Esophagus squamous epithelium (tissue), 5 donors: ENCODE results near the gene SETBP1. TPM values are rescaled to one million over a fixed set of nuclear protein-coding genes. Genes with fewer than 3 reads are reported as not detected.

Source experiments
- DNase-seq: peaks from one replicate; lab custom pipeline; 2025; lab: John Stamatoyannopoulos, UW
- H3K27ac ChIP-seq, 4 donors: fragments of 200-600 bp; sonication (generic); one replicate each; pipeline ENCODE4 v1.5.1; 2016 to 2019; ENCODE audit warnings: mild to moderate bottlenecking in 1 of 4
- H3K27me3 ChIP-seq, 4 donors: fragments of 200-600 bp; sonication (generic); 1 replicate in 3 of 4; 2 replicates in 1 of 4; pipeline versions ENCODE4 v1.5.1 to v1.6.0; 2017 to 2021; ENCODE audit warnings: antibody characterized with exemption in 1 of 4
- H3K36me3 ChIP-seq, 3 donors: fragments of 200-600 bp; sonication (generic); one replicate each; pipeline ENCODE4 v1.5.1; 2016 to 2019
- H3K4me1 ChIP-seq, 3 donors: fragments of 200-600 bp; sonication (generic); one replicate each; pipeline ENCODE4 v1.5.1; 2017 to 2019
- H3K4me3 ChIP-seq, 4 donors: fragments of 200-600 bp; sonication (generic); 1 replicate in 3 of 4; 2 replicates in 1 of 4; pipeline ENCODE4 v1.5.1; 2016 to 2019; ENCODE audit warnings: mild to moderate bottlenecking in 2 of 4, moderate library complexity in 1 of 4
- H3K9me3 ChIP-seq, 3 donors: fragments of 200-600 bp; sonication (generic); one replicate each; pipeline ENCODE4 v1.5.1; 2016 to 2019
- POLR2A ChIP-seq, 4 donors: fragments of 450-650 bp; IDR thresholded peaks; one replicate each; pipeline ENCODE4 v1.6.1; 2017; ENCODE audit warnings: antibody characterized with exemption in 4 of 4, mild to moderate bottlenecking in 4 of 4, moderate library complexity in 3 of 4
- WGBS, 2 donors: methylation state at CpG; one replicate each; pipeline ENCODE4 v1.1.5; 2018; 5-methylcytosine and 5-hydroxymethylcytosine counted together
- intact Hi-C: fragments of 100-400 bp; cut with DNase I; formaldehyde crosslinking; loops from one replicate; pipeline ENCODE4 v1.15.0; 2022
- total RNA-seq, 4 donors: library from RNA; depleted of rRNA; stranded (reverse); fragments of >200 nt; gene quantifications; one replicate each; pipeline ENCODE4 v1.1.0, GENCODE V29; 2016
- TF ChIP-seq, protein P1 (sequence below), 6 experiments: fragments of 450-650 bp in 4 of 6; fragments of 200-600 bp in 2 of 6; sonication (generic) in 2 of 6; IDR thresholded peaks; one replicate each; pipeline ENCODE4 v1.5.1; 2016 to 2019; ENCODE audit warnings: antibody characterized with exemption in 6 of 6, mild to moderate bottlenecking in 4 of 6, moderate library complexity in 4 of 6
- donor health status: DM: yes; HTN: yes; CAD: no.

The SETBP1 gene
- total RNA-seq, 4 donors from 2014 or later = 2.6 to 18.5 (median 6.4) TPM

DNA sequence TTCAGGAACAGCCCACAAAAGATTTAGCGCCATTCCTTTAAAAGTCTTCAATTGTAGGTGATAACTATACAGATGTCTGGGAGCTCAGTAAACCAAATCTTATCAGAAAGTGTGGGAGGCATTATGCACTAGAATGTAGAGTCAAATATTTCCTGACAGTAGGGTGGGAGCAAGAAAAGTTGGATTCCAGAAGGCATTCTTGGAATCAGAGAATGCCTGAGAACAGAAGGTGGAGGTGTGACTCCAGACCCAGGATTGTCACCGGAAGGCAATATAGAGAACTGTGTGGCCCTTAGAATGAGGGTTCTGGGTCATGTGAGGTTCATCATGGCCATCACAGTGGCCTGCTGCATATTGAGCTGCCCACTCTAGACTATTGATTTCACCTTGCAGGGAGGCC, 90.0 kb downstream of the SETBP1 start:
- H3K4me1 ChIP-seq = peaks cover 0 to 18% (median 6%) of the 10 kb centered on the region in 3 donors
- no peak for DNase-seq
- no peak for TF ChIP-seq POLR2A (IDR thresholded peaks at IDR 0.05)
- TF ChIP-seq, protein P1, sequence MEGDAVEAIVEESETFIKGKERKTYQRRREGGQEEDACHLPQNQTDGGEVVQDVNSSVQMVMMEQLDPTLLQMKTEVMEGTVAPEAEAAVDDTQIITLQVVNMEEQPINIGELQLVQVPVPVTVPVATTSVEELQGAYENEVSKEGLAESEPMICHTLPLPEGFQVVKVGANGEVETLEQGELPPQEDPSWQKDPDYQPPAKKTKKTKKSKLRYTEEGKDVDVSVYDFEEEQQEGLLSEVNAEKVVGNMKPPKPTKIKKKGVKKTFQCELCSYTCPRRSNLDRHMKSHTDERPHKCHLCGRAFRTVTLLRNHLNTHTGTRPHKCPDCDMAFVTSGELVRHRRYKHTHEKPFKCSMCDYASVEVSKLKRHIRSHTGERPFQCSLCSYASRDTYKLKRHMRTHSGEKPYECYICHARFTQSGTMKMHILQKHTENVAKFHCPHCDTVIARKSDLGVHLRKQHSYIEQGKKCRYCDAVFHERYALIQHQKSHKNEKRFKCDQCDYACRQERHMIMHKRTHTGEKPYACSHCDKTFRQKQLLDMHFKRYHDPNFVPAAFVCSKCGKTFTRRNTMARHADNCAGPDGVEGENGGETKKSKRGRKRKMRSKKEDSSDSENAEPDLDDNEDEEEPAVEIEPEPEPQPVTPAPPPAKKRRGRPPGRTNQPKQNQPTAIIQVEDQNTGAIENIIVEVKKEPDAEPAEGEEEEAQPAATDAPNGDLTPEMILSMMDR (IDR thresholded peaks at IDR 0.05) = no peak
- 96% methylated on average over 2 of the region's 2 CpGs for WGBS, 2 donors
- H3K4me3 ChIP-seq = no peak overlapping the region
- intact Hi-C loops = no loop called here
- H3K36me3 ChIP-seq = no peaks in the 10 kb centered on the region
- H3K27me3 ChIP-seq = no peaks in the 10 kb centered on the region
- H3K27ac ChIP-seq = no peak overlapping the region
- no peaks in the 10 kb centered on the region for H3K9me3 ChIP-seq

- Histone ChIP-seq H3K27me3 (no peaks in the 10 kb centered on the region), H3K4me1 (peaks cover 0 to 14% (median 0%) of the 10 kb centered on the region in 3 donors), H3K36me3 (no peaks in the 10 kb centered on the region), H3K27ac (peak overlapping the region in 2 of 4 donors; percentile 4 to 27), H3K4me3 (no peak overlapping the region), H3K9me3 (no peaks in the 10 kb centered on the region)
- WGBS, 2 donors = 64 to 81% methylated on average over 4 to 5 of the region's 5 CpGs
- intact Hi-C loops = no loop called here
- TF ChIP-seq POLR2A (IDR thresholded peaks at IDR 0.05) = no peak
- TF ChIP-seq, protein P1 (IDR thresholded peaks at IDR 0.05) = no peak
- no peak for DNase-seq
Observed at GRCh38 chr18:44771572-44771955, 90.9 kb downstream of the SETBP1 start.

DNA sequence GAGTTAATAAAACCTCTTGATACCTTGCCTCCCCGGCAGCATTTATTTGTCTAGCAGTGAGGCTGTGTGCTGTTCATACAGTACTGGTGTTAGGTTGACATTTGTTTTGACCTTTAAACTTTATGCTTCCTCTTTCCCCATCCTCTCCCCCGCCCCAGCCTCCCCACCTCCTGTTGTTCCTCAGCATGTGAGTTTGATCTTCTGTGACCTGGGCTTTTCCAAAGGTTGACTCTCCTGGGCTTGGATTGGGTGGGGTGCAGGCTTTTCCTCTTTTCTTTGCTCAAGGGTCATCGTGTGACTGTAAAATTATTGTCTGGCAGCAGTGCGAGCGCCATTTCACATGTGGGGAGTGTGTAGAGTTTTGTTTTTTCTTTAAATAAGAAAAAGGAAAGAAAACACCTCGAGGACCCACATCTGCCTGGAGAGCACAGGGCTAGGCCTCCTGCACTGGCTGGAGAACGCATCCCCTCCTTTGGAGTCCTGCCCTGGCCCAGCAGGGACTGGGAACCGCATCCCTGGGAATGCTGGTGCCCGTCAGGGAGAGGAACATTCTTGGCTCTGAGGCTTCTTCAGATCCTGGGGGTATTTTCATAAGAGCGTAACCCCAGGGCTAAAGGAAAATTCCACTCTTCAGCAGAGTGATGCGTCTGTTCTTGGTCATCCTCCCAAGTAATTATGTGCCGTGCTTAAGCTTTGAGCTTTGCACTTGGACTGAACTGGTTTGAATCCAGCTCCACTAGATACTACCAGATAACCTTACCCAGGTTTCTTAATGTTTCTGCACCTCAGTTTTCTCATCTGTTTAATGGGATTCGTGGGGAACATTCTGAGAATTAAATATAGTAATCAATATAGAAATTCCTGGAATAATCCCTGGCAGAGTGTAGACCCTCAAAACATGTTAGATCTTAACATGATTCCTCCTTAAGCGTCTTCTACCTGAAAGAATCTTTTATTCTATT, 91.5 kb downstream of the SETBP1 start:
- 72 to 75% methylated on average over 10 to 11 of the region's 14 CpGs for WGBS, 2 donors
- intact Hi-C loops = no loop called here
- peaks cover 0 to 17% (median 0%) of the 10 kb centered on the region in 3 donors for H3K4me1 ChIP-seq

DNA sequence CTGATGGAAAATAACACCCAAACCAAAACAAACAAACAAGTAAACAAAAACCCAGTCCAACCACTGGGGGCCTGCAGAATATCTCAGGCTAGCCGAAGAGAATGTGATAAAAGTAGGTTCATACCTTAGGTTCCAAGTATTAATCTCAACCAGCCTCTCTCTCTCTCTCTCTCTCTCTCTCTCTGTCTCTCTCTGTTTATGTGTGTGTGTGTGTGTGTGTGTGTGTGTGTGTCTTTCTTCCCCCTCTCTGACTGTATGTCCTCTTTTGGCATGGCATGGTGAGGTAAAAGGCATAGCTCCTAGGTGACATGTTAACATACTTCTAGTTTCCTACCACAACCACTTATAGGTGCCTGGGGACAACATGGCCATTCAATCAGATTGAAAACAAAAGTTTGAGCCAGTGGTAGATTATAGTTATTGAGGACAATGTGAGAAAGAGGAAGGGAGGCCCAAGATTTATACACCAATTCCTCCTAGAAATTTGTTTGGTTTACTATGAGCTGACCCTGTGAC, 93.0 kb downstream of the SETBP1 start:
- no peak for DNase-seq
- Histone ChIP-seq H3K9me3 (no peaks in the 10 kb centered on the region), H3K4me3 (no peak overlapping the region), H3K27me3 (no peaks in the 10 kb centered on the region), H3K27ac (no peak overlapping the region), H3K36me3 (no peaks in the 10 kb centered on the region), H3K4me1 (peaks cover 0 to 32% (median 3%) of the 10 kb centered on the region in 3 donors)
- intact Hi-C loops = no loop called here
- 92 to 100% methylated on average over 1 of the region's 1 CpG for WGBS, 2 donors
- no peak for TF ChIP-seq POLR2A (IDR thresholded peaks at IDR 0.05)
- TF ChIP-seq, protein P1 (IDR thresholded peaks at IDR 0.05) = no peak

More for the DNA sequence above, 91.5 kb downstream of the SETBP1 start:
- Histone ChIP-seq H3K27ac (peak overlapping the region in 3 of 4 donors; percentile 4 to 38 (median 27)), H3K36me3 (no peaks in the 10 kb centered on the region), H3K9me3 (no peaks in the 10 kb centered on the region), H3K27me3 (no peaks in the 10 kb centered on the region), H3K4me3 (no peak overlapping the region)
- TF ChIP-seq POLR2A (IDR thresholded peaks at IDR 0.05) = no peak
- TF ChIP-seq, protein P1 (IDR thresholded peaks at IDR 0.05) = no peak
- no peak for DNase-seq

- no peak overlapping the region for H3K4me3 ChIP-seq
- 74 to 78% methylated on average over 3 of the region's 3 CpGs for WGBS, 2 donors
- H3K9me3 ChIP-seq = no peaks in the 10 kb centered on the region
- TF ChIP-seq, protein P1 (IDR thresholded peaks at IDR 0.05) = no peak
- no peak for TF ChIP-seq POLR2A (IDR thresholded peaks at IDR 0.05)
- no peaks in the 10 kb centered on the region for H3K36me3 ChIP-seq
- H3K27ac ChIP-seq = no peak overlapping the region
- H3K4me1 ChIP-seq = peaks cover 0 to 37% (median 3%) of the 10 kb centered on the region in 3 donors
- no peaks in the 10 kb centered on the region for H3K27me3 ChIP-seq
- no peak for DNase-seq
- intact Hi-C loops = no loop called here
Observed at GRCh38 chr18:44774191-44774590, 93.5 kb downstream of the SETBP1 start.
